Loucy (cell line): ENCODE results near the gene ADARB2.

Experiments
- EZH2phosphoT487 ChIP-seq: fragments of 200-600 bp; IDR thresholded peaks from 2 replicates; pipeline ENCODE4 v1.6.1; 2018; ENCODE audit warnings: antibody characterized with exemption, mild to moderate bottlenecking, moderate library complexity, borderline replicate concordance
- TF ChIP-seq, protein P1 (sequence below): fragments of 200-600 bp; sonication (generic); conservative IDR thresholded peaks from 2 replicates; pipeline ENCODE4 v1.5.1; 2014; ENCODE audit warnings: mild to moderate bottlenecking, antibody characterized with exemption, low read length

DNA sequence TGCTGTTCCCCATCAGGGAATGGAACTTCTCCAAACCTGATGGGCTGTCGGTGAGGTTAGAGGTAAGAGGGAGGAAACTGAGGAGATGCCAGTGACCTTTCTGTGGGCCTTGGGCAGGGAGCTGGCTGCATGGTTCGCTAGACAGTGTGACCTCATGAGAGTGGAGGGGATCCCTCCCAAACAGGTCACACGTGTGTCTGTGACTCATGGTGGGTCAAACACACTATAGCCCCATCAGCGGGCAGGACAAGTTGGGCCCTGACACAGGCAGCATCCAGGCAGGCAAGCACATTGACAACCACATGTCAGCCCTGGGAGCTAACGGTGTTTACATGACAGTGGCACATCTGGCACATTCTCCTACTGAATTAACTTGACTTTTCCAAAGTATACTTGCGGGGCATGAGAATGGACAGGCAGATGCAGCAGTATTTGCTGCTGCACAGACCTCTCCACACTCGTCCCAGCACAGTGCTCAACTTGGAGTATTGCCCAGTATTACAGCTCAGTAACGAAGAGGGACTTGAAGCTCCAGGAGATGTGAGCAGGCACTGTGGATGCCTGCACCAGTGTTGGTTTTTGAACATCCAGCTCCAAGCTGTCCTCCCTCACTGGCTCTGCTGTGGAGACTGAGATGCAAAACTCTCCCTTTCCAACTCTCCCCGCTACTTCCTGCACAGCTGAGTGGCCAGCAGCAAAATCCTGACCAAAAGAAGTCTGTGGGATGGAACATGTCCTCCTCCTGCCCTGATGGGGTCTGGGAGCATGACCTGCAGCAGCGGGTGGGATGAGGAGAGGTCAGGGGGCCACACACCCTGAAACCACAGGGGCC lies 481.5 kb downstream of the ADARB2 start:
- TF ChIP-seq, protein P1, sequence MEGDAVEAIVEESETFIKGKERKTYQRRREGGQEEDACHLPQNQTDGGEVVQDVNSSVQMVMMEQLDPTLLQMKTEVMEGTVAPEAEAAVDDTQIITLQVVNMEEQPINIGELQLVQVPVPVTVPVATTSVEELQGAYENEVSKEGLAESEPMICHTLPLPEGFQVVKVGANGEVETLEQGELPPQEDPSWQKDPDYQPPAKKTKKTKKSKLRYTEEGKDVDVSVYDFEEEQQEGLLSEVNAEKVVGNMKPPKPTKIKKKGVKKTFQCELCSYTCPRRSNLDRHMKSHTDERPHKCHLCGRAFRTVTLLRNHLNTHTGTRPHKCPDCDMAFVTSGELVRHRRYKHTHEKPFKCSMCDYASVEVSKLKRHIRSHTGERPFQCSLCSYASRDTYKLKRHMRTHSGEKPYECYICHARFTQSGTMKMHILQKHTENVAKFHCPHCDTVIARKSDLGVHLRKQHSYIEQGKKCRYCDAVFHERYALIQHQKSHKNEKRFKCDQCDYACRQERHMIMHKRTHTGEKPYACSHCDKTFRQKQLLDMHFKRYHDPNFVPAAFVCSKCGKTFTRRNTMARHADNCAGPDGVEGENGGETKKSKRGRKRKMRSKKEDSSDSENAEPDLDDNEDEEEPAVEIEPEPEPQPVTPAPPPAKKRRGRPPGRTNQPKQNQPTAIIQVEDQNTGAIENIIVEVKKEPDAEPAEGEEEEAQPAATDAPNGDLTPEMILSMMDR: no peak
- no peak for TF ChIP-seq EZH2phosphoT487
